Testis (tissue), 3 donors: ENCODE measurements around the gene POC1B. TPM values are rescaled to one million over a fixed set of nuclear protein-coding genes. Genes with fewer than 3 reads are reported as not detected.

Experiments
- DNase-seq: peaks from one replicate; pipeline ENCODE4 v3.0.0-alpha.2; 2019
- H3K27ac ChIP-seq, 2 donors: fragments of 200-600 bp; sonication (generic); one replicate each; pipeline ENCODE4 v1.5.1; 2019
- H3K27me3 ChIP-seq: fragments of 200-600 bp; sonication (generic); one replicate; pipeline ENCODE4 v1.5.1; 2019
- H3K36me3 ChIP-seq: fragments of 200-600 bp; sonication (generic); one replicate; pipeline ENCODE4 v1.5.1; 2017; ENCODE audit warnings: low read depth; ENCODE audit errors: missing control alignments
- H3K4me1 ChIP-seq: fragments of 200-600 bp; sonication (generic); one replicate; pipeline ENCODE4 v1.5.1; 2019
- H3K4me3 ChIP-seq, 2 donors: fragments of 200-600 bp; sonication (generic); one replicate each; pipeline ENCODE4 v1.5.1; 2017 to 2019
- H3K9me3 ChIP-seq: fragments of 200-600 bp; sonication (generic); one replicate; pipeline ENCODE4 v1.5.1; 2017
- CTCF ChIP-seq, 3 experiments: fragments of 450-650 bp in 2 of 3; fragments of 200-600 bp in 1 of 3; sonication (generic) in 1 of 3; IDR thresholded peaks; one replicate each; pipeline ENCODE4 v1.5.1; 2016 to 2019; ENCODE audit warnings: antibody characterized with exemption in 3 of 3, mild to moderate bottlenecking in 2 of 3, moderate library complexity in 1 of 3
- POLR2A ChIP-seq: fragments of 450-650 bp; IDR thresholded peaks from one replicate; pipeline ENCODE4 v1.6.1; 2017; ENCODE audit warnings: antibody characterized with exemption, mild to moderate bottlenecking, moderate library complexity
- WGBS, 2 donors: methylation state at CpG; one replicate each; pipeline ENCODE4 v1.1.5; 2018; 5-methylcytosine and 5-hydroxymethylcytosine counted together
- intact Hi-C: fragments of 100-400 bp; cut with DNase I; formaldehyde crosslinking; loops from one replicate; pipeline ENCODE4 v1.15.1; 2023; ENCODE audit warnings: low total_unique reads
- polyA plus RNA-seq: library from polyadenylated mRNA; stranded (reverse); fragments of 350-450 nt; fragmentation: Illumina TruSeq; extraction: RNeasy Lipid Tissue Mini Kit (QIAGEN cat#74804); gene quantifications from one replicate; pipeline ENCODE4 v1.2.3, GENCODE V29; 2014; ENCODE audit warnings: low read depth, low replicate concordance; ENCODE audit not compliant: insufficient read depth
- total RNA-seq, 2 donors: library from RNA; depleted of rRNA; stranded (reverse); fragments of >200 nt; gene quantifications; one replicate each; pipeline ENCODE4 v1.2.3, GENCODE V29; 2016

Gene POC1B
- total and polyA plus RNA-seq, 3 donors from 2014 or later: 16.8 to 30.2 (median 21.3) TPM

- peak overlapping the region in 1 of 2 donors; percentile 12 for H3K27ac ChIP-seq
- 52 to 54% methylated on average over 6 of the region's 6 CpGs for WGBS, 2 donors
- no peak overlapping the region for H3K4me3 ChIP-seq
- no peaks in the 10 kb centered on the region for H3K27me3 ChIP-seq
- no peaks in the 10 kb centered on the region for H3K9me3 ChIP-seq
- H3K36me3 ChIP-seq: no peaks in the 10 kb centered on the region
- intact Hi-C loops: no loop called here
- TF ChIP-seq CTCF (IDR thresholded peaks at IDR 0.05) (no peak), POLR2A (no peak)
- DNase-seq: no peak
- H3K4me1 ChIP-seq: peaks cover 8% of the 10 kb centered on the region
Measured at GRCh38 chr12:89389755-89390661, 135.8 kb downstream of the POC1B start.

GRCh38 chr12:89386138-89386537 is 139.7 kb downstream of the POC1B start:
- intact Hi-C loops: no loop called here
- 63 to 78% methylated on average over 3 of the region's 3 CpGs for WGBS, 2 donors
- DNase-seq: no peak
- TF ChIP-seq CTCF (IDR thresholded peaks at IDR 0.05) (no peak), POLR2A (no peak)
- no peaks in the 10 kb centered on the region for H3K9me3 ChIP-seq
- H3K27me3 ChIP-seq: no peaks in the 10 kb centered on the region
- no peak overlapping the region for H3K4me3 ChIP-seq
- no peak overlapping the region for H3K27ac ChIP-seq
- H3K4me1 ChIP-seq: peaks cover 29% of the 10 kb centered on the region
- no peaks in the 10 kb centered on the region for H3K36me3 ChIP-seq

- no peak for DNase-seq
- no peaks in the 10 kb centered on the region for H3K9me3 ChIP-seq
- WGBS, 2 donors: 58 to 59% methylated on average over 3 of the region's 3 CpGs
- H3K4me3 ChIP-seq: no peak overlapping the region
- no peaks in the 10 kb centered on the region for H3K36me3 ChIP-seq
- H3K27me3 ChIP-seq: no peaks in the 10 kb centered on the region
- peak overlapping the region in 1 of 2 donors; percentile 44 for H3K27ac ChIP-seq
- H3K4me1 ChIP-seq: peaks cover 22% of the 10 kb centered on the region
- intact Hi-C loops: no loop called here
- TF ChIP-seq POLR2A (no peak), CTCF (IDR thresholded peaks at IDR 0.05) (no peak)
Measured at GRCh38 chr12:89384807-89385206, 141.0 kb downstream of the POC1B start.

- WGBS, 2 donors: 34 to 43% methylated on average over 8 of the region's 8 CpGs
- DNase-seq: peak; percentile 63
- peaks cover 22% of the 10 kb centered on the region for H3K4me1 ChIP-seq
- no peaks in the 10 kb centered on the region for H3K27me3 ChIP-seq
- intact Hi-C loops: no loop called here
- no peaks in the 10 kb centered on the region for H3K36me3 ChIP-seq
- H3K9me3 ChIP-seq: no peaks in the 10 kb centered on the region
- H3K27ac ChIP-seq: peak overlapping the region in 1 of 2 donors; percentile 44
- no peak overlapping the region for H3K4me3 ChIP-seq
- TF ChIP-seq POLR2A: no peak
- TF ChIP-seq CTCF (IDR thresholded peaks at IDR 0.05): no peak
Measured at GRCh38 chr12:89384050-89384758, 141.6 kb downstream of the POC1B start.
